Motor neuron (in vitro differentiated cells): ENCODE data around the gene PCDH9. TPM values are rescaled to one million over a fixed set of nuclear protein-coding genes. Genes with fewer than 3 reads are reported as not detected.

Source experiments
- ATAC-seq, 8 experiments: fragments of 200-7000 bp; cut with Tn5 transposase; replicated peaks in 6 of 8; 2 replicates each; pipeline ENCODE4 v1.8.0; 2021; ENCODE audit warnings: mild to moderate bottlenecking in 8 of 8, moderate library complexity in 8 of 8
- H3K27ac ChIP-seq, 2 donors: fragments of 250-450 bp; sonication (Bioruptor Pico); 2 replicates each; pipeline ENCODE4 v1.9.0; 2021; ENCODE audit warnings: antibody characterized with exemption in 2 of 2, mild to moderate bottlenecking in 2 of 2, moderate library complexity in 1 of 2
- H3K4me1 ChIP-seq, 2 donors: fragments of 250-450 bp; sonication (Bioruptor Pico); replicated peaks in 1 of 2; 2 replicates each; pipeline ENCODE4 v1.6.1; 2021; ENCODE audit warnings: antibody characterized with exemption in 2 of 2, mild to moderate bottlenecking in 2 of 2, moderate library complexity in 1 of 2
- H3K4me3 ChIP-seq, 5 donors: fragments of 250-450 bp; sonication (Bioruptor Pico); 2 replicates each; pipeline ENCODE4 v1.9.0; 2021; ENCODE audit warnings: antibody characterized with exemption in 5 of 5, mild to moderate bottlenecking in 5 of 5, moderate library complexity in 4 of 5
- WGBS, 10 experiments: fragments of 450-650 bp; shearing (Covaris generic); methylation state at CpG; one replicate each; pipeline ENCODE4 v1.0.0; 2022; 5-methylcytosine and 5-hydroxymethylcytosine counted together
- in situ Hi-C, 9 experiments: fragments of 400-800 bp; cut with MboI; loops; one replicate each; pipeline ENCODE4 v1.15.0; 2021; ENCODE audit warnings: low sequenced_read_pairs in 9 of 9, low pct_unique_long_range_greater_than_20kb in 2 of 9; ENCODE audit not compliant: unreplicated experiment in 9 of 9
- total RNA-seq, 8 experiments: library from RNA; unstranded; fragments of 300-600 nt; gene quantifications; 2 replicates each; pipeline versions ENCODE4 v1.2.3 to v1.2.4, GENCODE V29; 2022

Gene PCDH9
- total RNA-seq, 8 experiments from 2014 or later: 0.51 to 201 (median 64.7) TPM

GRCh38 chr13:67223024-67223423 lies 7.1 kb downstream of the PCDH9 start:
- WGBS, 10 experiments: 8 to 100% (median 58%) methylated on average over 1 to 2 of the region's 2 CpGs; no CpG with 5 or more reads in 1 of the 10 experiments
- in situ Hi-C loops: loop anchor here in 2 of 9 experiments (25.0 kb wide), 3 partner anchors 136 to 1561 kb away; no protein-coding TSS in a partner anchor
- Histone ChIP-seq H3K4me1 (peaks cover 6 to 38% of the 10 kb centered on the region in 2 donors), H3K27ac (no peak overlapping the region), H3K4me3 (peak overlapping the region; percentile 6 to 81 (median 24))
- ATAC-seq: peak in 1 of 8 experiments; percentile 33

GRCh38 chr13:67221630-67222226 lies 8.4 kb downstream of the PCDH9 start:
- Histone ChIP-seq H3K27ac (no peak overlapping the region), H3K4me1 (peaks cover 15 to 51% of the 10 kb centered on the region in 2 donors), H3K4me3 (peak overlapping the region in 2 of 5 donors; percentile 3 to 81)
- 21 to 100% (median 70%) methylated on average over 1 to 3 of the region's 3 CpGs; no CpG with 5 or more reads in 1 of the 10 experiments for WGBS, 10 experiments
- in situ Hi-C loops: loop anchor here in 2 of 9 experiments (25.0 kb wide), 3 partner anchors 134 to 1559 kb away; no protein-coding TSS in a partner anchor
- peak in 2 of 8 experiments; percentile 48 to 50 for ATAC-seq

DNA sequence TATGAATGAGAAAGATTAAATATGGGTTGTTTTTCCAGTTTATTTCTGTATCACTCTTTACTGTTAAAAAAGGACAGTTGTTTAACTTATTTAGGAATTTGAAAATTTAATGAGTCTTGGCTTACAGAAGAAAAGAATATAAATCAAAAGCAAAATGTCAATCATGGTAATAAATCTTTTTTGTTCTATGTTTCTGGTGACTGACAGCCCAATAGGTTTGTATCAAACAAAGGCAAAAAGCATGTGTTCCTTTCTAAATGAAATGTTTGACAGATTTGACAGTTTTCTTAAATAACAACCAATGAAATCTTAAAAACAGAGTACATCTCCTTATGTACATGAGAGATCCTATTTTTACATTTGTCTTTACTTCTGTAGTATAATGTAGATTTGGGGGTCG lies 11.0 kb downstream of the PCDH9 start:
- no peak overlapping the region for H3K4me3 ChIP-seq
- in situ Hi-C loops: loop anchor here in 2 of 9 experiments (25.0 kb wide), 3 partner anchors 132 to 1557 kb away; no protein-coding TSS in a partner anchor
- H3K27ac ChIP-seq: no peak overlapping the region
- 0 to 100% (median 42%) methylated on average over 1 of the region's 1 CpG; no CpG with 5 or more reads in 4 of the 10 experiments for WGBS, 10 experiments
- ATAC-seq: no peak
- peaks cover 16 to 54% of the 10 kb centered on the region in 2 donors for H3K4me1 ChIP-seq

DNA sequence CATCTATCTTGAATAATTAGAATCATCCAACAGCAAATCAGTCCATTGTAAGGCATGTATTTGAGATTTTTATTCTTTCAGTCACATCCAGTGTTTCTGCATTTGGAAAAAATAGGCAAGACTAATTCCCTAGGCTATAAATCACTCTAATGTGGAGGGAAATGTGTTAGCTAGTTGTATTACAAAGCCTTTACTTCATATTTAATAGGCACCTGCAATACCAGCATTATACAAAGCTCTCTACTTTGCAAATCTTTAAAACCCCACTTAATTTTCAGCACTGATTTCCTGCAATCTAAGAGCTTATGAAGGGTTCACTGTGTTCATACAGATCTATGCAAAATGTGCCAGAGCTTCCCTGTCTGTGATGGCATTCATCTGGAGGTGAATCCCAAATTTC lies 12.3 kb downstream of the PCDH9 start:
- Histone ChIP-seq H3K4me1 (peaks cover 16 to 49% of the 10 kb centered on the region in 2 donors), H3K27ac (peak overlapping the region in 1 of 2 donors; percentile 36), H3K4me3 (peak overlapping the region in 1 of 5 donors; percentile 6)
- in situ Hi-C loops: loop anchor here in 2 of 9 experiments (25.0 kb wide), 3 partner anchors 131 to 1556 kb away; no protein-coding TSS in a partner anchor
- ATAC-seq: peak in 5 of 8 experiments; percentile 24 to 74 (median 67)

DNA sequence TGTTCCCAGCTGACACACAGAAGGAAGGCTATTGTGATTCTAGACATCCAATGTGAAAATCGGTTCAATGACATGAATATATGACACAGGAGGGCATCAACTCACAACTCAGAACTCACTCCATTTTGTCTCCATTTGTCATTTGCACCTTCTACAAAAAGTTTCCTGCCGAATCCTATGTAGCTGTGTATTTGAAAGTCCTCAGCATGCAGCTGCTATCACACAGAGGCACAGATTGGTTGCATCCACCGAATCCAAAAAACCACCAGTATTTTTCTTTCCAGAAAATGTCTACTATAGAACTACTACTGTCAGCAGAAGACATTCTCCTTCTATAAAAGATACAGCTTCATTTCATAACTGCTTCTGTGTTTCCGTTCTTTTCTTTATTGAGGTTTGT lies 13.3 kb downstream of the PCDH9 start:
- Histone ChIP-seq H3K4me3 (no peak overlapping the region), H3K4me1 (peaks cover 16 to 43% of the 10 kb centered on the region in 2 donors), H3K27ac (no peak overlapping the region)
- no peak for ATAC-seq
- 29 to 95% (median 80%) methylated on average over 1 to 4 of the region's 4 CpGs; no CpG with 5 or more reads in 1 of the 10 experiments for WGBS, 10 experiments
- in situ Hi-C loops: loop anchor here in 2 of 9 experiments (25.0 kb wide), 3 partner anchors 130 to 1555 kb away; no protein-coding TSS in a partner anchor

DNA sequence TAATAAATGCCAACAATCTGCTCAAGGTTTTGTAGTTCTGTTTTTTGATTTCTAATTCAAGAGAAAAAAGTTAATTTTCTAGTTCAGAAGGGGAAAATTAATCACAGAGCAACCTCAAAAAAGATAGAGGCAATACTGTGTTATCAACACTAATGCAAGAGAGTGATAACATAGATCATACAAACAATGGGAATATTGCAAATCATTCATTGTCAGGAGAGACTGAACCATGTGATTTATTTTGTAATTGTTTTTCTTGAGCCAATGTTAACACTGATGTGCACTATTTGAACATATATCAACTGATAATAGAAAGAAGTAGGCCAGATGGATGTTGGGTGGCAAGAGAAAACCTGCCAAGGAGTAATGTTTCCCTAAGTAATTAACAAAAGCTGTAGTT lies 19.9 kb downstream of the PCDH9 start:
- in situ Hi-C loops: loop anchor here in 2 of 9 experiments (25.0 kb wide), 3 partner anchors 123 to 1548 kb away; no protein-coding TSS in a partner anchor
- Histone ChIP-seq H3K4me1 (peaks cover 0 to 17% of the 10 kb centered on the region in 2 donors), H3K4me3 (no peak overlapping the region), H3K27ac (no peak overlapping the region)
- peak in 3 of 8 experiments; percentile 21 to 60 (median 50) for ATAC-seq

GRCh38 chr13:67208552-67208951 lies 21.6 kb downstream of the PCDH9 start:
- Histone ChIP-seq H3K27ac (no peak overlapping the region), H3K4me1 (peaks cover 0 to 24% of the 10 kb centered on the region in 2 donors), H3K4me3 (no peak overlapping the region)
- no peak for ATAC-seq
- in situ Hi-C loops: loop anchor here in 2 of 9 experiments (25.0 kb wide), 3 partner anchors 121 to 1546 kb away; no protein-coding TSS in a partner anchor
- WGBS, 10 experiments: 0 to 100% (median 43%) methylated on average over 1 of the region's 1 CpG; no CpG with 5 or more reads in 5 of the 10 experiments

- in situ Hi-C loops: loop anchor here in 2 of 9 experiments (25.0 kb wide), 3 partner anchors 117 to 1542 kb away; no protein-coding TSS in a partner anchor
- 0 to 100% (median 75%) methylated on average over 1 of the region's 1 CpG for WGBS, 10 experiments
- no peak overlapping the region for H3K27ac ChIP-seq
- H3K4me3 ChIP-seq: no peak overlapping the region
- H3K4me1 ChIP-seq: peaks cover 0 to 22% of the 10 kb centered on the region in 2 donors
- ATAC-seq: peak in 1 of 8 experiments; percentile 27
These were observed 25.4 kb downstream of the PCDH9 start for GRCh38 chr13:67204764-67205163.

GRCh38 chr13:67200605-67201004 lies 29.5 kb downstream of the PCDH9 start:
- Histone ChIP-seq H3K4me3 (no peak overlapping the region), H3K27ac (no peak overlapping the region), H3K4me1 (peaks cover 0 to 12% of the 10 kb centered on the region in 2 donors)
- no peak for ATAC-seq
- in situ Hi-C loops: loop anchor here in 2 of 9 experiments (25.0 kb wide), 3 partner anchors 113 to 1538 kb away; no protein-coding TSS in a partner anchor
- WGBS, 10 experiments: 2 to 80% (median 56%) methylated on average over 1 to 4 of the region's 4 CpGs; no CpG with 5 or more reads in 1 of the 10 experiments

DNA sequence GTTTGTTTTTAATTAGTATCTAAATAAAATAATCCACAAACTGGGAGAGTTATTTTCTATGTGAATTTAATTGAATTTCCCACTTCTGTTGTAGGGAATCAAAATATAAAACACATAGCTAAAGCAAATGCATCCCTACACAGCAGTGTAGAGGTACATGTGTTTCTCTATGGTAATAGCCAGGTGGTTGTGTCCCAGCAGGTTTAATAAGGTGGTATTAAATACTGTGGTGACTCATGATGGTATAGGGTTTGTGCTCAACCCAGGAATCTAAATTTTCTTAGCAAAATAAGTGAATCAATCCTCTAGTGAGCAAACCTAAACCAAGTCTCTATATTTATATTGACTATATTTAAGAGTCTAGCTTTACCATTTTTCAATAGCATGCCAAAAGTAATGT lies 30.0 kb downstream of the PCDH9 start:
- no peak overlapping the region for H3K27ac ChIP-seq
- H3K4me1 ChIP-seq: peaks cover 0 to 12% of the 10 kb centered on the region in 2 donors
- in situ Hi-C loops: loop anchor here in 2 of 9 experiments (25.0 kb wide), 3 partner anchors 113 to 1538 kb away; no protein-coding TSS in a partner anchor
- no peak overlapping the region for H3K4me3 ChIP-seq
- ATAC-seq: no peak

DNA sequence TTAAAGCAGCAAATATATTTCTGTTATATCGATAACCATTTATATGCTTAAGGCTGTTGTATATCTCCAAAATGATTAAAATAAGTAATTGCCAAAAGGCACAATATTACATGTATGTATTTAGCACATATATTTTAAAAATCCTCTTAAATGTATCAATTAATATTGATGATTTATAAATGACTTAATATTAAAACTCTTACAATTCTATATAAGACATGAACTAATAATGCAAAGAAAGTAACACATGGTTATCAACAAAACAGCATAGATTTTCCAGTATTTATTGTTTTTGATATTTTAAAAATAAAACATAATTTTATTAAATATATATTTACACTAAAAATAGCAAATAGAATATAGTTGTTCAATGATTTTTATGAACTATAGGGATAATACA lies 32.4 kb downstream of the PCDH9 start:
- in situ Hi-C loops: no loop called here
- no peak for ATAC-seq
- peaks cover 0 to 4% of the 10 kb centered on the region in 2 donors for H3K4me1 ChIP-seq
- no peak overlapping the region for H3K27ac ChIP-seq
- 56 to 100% (median 96%) methylated on average over 1 of the region's 1 CpG; no CpG with 5 or more reads in 2 of the 10 experiments for WGBS, 10 experiments
- no peak overlapping the region for H3K4me3 ChIP-seq

GRCh38 chr13:67193979-67194378 lies 36.2 kb downstream of the PCDH9 start:
- no peak overlapping the region for H3K27ac ChIP-seq
- in situ Hi-C loops: no loop called here

GRCh38 chr13:67192751-67193150 lies 37.4 kb downstream of the PCDH9 start:
- Histone ChIP-seq H3K4me1 (no peaks in the 10 kb centered on the region), H3K27ac (no peak overlapping the region), H3K4me3 (no peak overlapping the region)
- 37 to 100% (median 89%) methylated on average over 2 to 4 of the region's 4 CpGs; no CpG with 5 or more reads in 1 of the 10 experiments for WGBS, 10 experiments
- in situ Hi-C loops: no loop called here
- no peak for ATAC-seq

More at GRCh38 chr13:67193979-67194378, 36.2 kb downstream of the PCDH9 start:
- Histone ChIP-seq H3K4me1 (no peaks in the 10 kb centered on the region), H3K4me3 (no peak overlapping the region)
- ATAC-seq: no peak
